Endothelial cell of umbilical vein (primary cell): ENCODE measurements around the gene SLC46A2. TPM values are rescaled to one million over a fixed set of nuclear protein-coding genes. Genes with fewer than 3 reads are reported as not detected.

Source experiments
- BruUV-seq: library from RNA; stranded (reverse); fragments of 400-500 nt; replicated peaks from 2 replicates; lab custom pipeline; 2021; lab: Mats Ljungman, UMichigan
- CTCF ChIA-PET: fragments of 300-600, 350-600 bp; sonication (Branson Sonifier 250); formaldehyde crosslinking; loops from one replicate; lab custom pipeline; 2021; ENCODE audit warnings: antibody characterized with exemption, inconsistent platforms; lab: Charles Lee
- POLR2A ChIA-PET: fragments of 300-600, 350-600 bp; sonication (Branson Sonifier 250); formaldehyde crosslinking; loops from one replicate; lab custom pipeline; 2021; ENCODE audit warnings: antibody characterized with exemption, inconsistent platforms; lab: Charles Lee
- DNase-seq: peaks from one replicate; pipeline ENCODE4 v3.0.0-alpha.2; 2011; ENCODE audit warnings: low read depth, low spot score
- FAIRE-seq: peaks from 2 replicates; lab custom pipeline; 2011; peaks lifted over from hg19 to GRCh38; lab: Jason Lieb, UNC
- H2AFZ ChIP-seq: 2 replicates; pipeline ENCODE4 v1.6.0; 2012; ENCODE audit warnings: low read depth, low read length, control low read depth, inconsistent platforms
- H3K27ac ChIP-seq: 2 replicates; pipeline ENCODE4 v1.5.1; 2011; ENCODE audit warnings: low read depth, mild to moderate bottlenecking, control low read depth, low read length, moderate library complexity; ENCODE audit not compliant: insufficient read depth
- H3K27me3 ChIP-seq, 2 experiments: 2 replicates each; pipeline versions ENCODE4 v1.6.0 to v1.6.1; 2011; ENCODE audit warnings: low read length in 2 of 2, mixed read lengths in 1 of 2; ENCODE audit not compliant: control insufficient read depth in 2 of 2, insufficient read depth in 2 of 2
- H3K36me3 ChIP-seq, 2 experiments: 2 replicates in 1 of 2; 3 replicates in 1 of 2; pipeline ENCODE4 v1.5.1; 2011; ENCODE audit warnings: low read length in 2 of 2, mild to moderate bottlenecking in 1 of 2, moderate library complexity in 1 of 2; ENCODE audit not compliant: control insufficient read depth in 2 of 2, insufficient read depth in 2 of 2; ENCODE audit errors: extremely low read depth in 1 of 2
- H3K4me1 ChIP-seq: 3 replicates; pipeline ENCODE4 v1.5.1; 2011; ENCODE audit warnings: mild to moderate bottlenecking, low read length; ENCODE audit not compliant: control insufficient read depth, insufficient read depth; ENCODE audit errors: extremely low read depth
- H3K4me2 ChIP-seq: 2 replicates; pipeline ENCODE4 v1.6.1; 2011; ENCODE audit warnings: low read length, control low read depth, mixed read lengths; ENCODE audit not compliant: insufficient read depth
- H3K4me3 ChIP-seq, 3 experiments: fragments of 200-600 bp in 1 of 3; sonication (generic), shearing (Covaris generic) in 1 of 3; replicated peaks in 1 of 3; 2 replicates each; pipeline ENCODE4 v1.5.1; 2011 to 2016; ENCODE audit warnings: control low read depth in 3 of 3, low read length in 3 of 3, mild to moderate bottlenecking in 2 of 3, inconsistent platforms in 1 of 3, low read depth in 1 of 3, moderate library complexity in 1 of 3; ENCODE audit not compliant: insufficient read depth in 1 of 3
- H3K79me2 ChIP-seq: 2 replicates; pipeline ENCODE4 v1.6.0; 2012; ENCODE audit warnings: low read length, inconsistent platforms; ENCODE audit not compliant: control insufficient read depth, insufficient read depth
- H3K9ac ChIP-seq: replicated peaks from 2 replicates; pipeline ENCODE3; 2011; ENCODE audit warnings: low read length, control low read depth; ENCODE audit not compliant: insufficient read depth; ENCODE audit errors: extremely low read depth
- H3K9me1 ChIP-seq: replicated peaks from 3 replicates; pipeline ENCODE4 v1.6.0; 2011; ENCODE audit warnings: mild to moderate bottlenecking, low read length; ENCODE audit not compliant: control insufficient read depth, insufficient read depth; ENCODE audit errors: extremely low read depth
- H3K9me3 ChIP-seq: replicated peaks from 2 replicates; pipeline ENCODE4 v1.5.1; 2012; ENCODE audit warnings: low read length, inconsistent platforms; ENCODE audit not compliant: control insufficient read depth, insufficient read depth
- H4K20me1 ChIP-seq: replicated peaks from 2 replicates; pipeline ENCODE3; 2011; ENCODE audit warnings: mild to moderate bottlenecking, low read length; ENCODE audit not compliant: control insufficient read depth, insufficient read depth; ENCODE audit errors: extremely low read depth
- EZH2 ChIP-seq: IDR thresholded peaks from 2 replicates; pipeline ENCODE4 v1.6.1; 2012; ENCODE audit warnings: borderline replicate concordance, low read depth, mild to moderate bottlenecking, moderate library complexity, low read length, inconsistent platforms; ENCODE audit not compliant: severe bottlenecking
- FOS ChIP-seq: IDR thresholded peaks from 2 replicates; pipeline ENCODE4 v1.6.1; 2011; ENCODE audit warnings: mild to moderate bottlenecking, low read length, moderate library complexity, borderline replicate concordance; ENCODE audit not compliant: insufficient read depth
- GATA2 ChIP-seq: IDR thresholded peaks from 2 replicates; pipeline ENCODE4 v1.7.0; 2011; ENCODE audit warnings: low read depth, mild to moderate bottlenecking, moderate library complexity, mixed read lengths, low read length; ENCODE audit not compliant: insufficient read length, insufficient read depth
- JUN ChIP-seq: IDR thresholded peaks from 2 replicates; pipeline ENCODE4 v1.6.1; 2011; ENCODE audit warnings: borderline replicate concordance, low read depth; ENCODE audit not compliant: insufficient read length, insufficient read depth
- MYC ChIP-seq: IDR thresholded peaks from one replicate; pipeline ENCODE4 v1.6.1; 2011; ENCODE audit warnings: mild to moderate bottlenecking, low read depth, low read length
- POLR2A ChIP-seq: IDR thresholded peaks from 2 replicates; pipeline ENCODE4 v1.6.1; 2012; ENCODE audit warnings: low read depth, mild to moderate bottlenecking, control low read depth, low read length
- POLR2AphosphoS5 ChIP-seq: IDR thresholded peaks from 2 replicates; pipeline ENCODE4 v1.6.1; 2012; ENCODE audit warnings: low read depth, mild to moderate bottlenecking, control low read depth, low read length, moderate library complexity; ENCODE audit not compliant: insufficient read depth
- dilution Hi-C: fragments of 300-500 bp; cut with MboI; formaldehyde crosslinking; loops from one replicate; pipeline ENCODE4 v1.15.0; 2019; ENCODE audit warnings: low sequenced_read_pairs; ENCODE audit not compliant: extremely low pct_ligation_motif_present
- intact Hi-C: fragments of 100-400 bp; cut with micrococcal nuclease; formaldehyde crosslinking; loops from one replicate; pipeline ENCODE4 v1.10.0; 2022
- polyA plus RNA-seq, 4 experiments: library from polyadenylated mRNA; depleted of rRNA in 3 of 4; stranded (reverse) in 3 of 4; unstranded in 1 of 4; fragments of >200 nt; gene quantifications; 2 replicates each; pipeline versions ENCODE4 v1.2.1 to v1.2.3, GENCODE V29; 2011 to 2012; ENCODE audit warnings: missing spikeins in 1 of 4
- total RNA-seq: library from RNA; stranded (reverse); gene quantifications from 2 replicates; pipeline ENCODE4 v1.2.3, GENCODE V29; 2021
- TF ChIP-seq, protein P1 (sequence below): IDR thresholded peaks from 2 replicates; pipeline ENCODE4 v1.6.1; 2011; ENCODE audit not compliant: insufficient read depth, insufficient read length
- TF ChIP-seq, protein P2 (sequence below), 2 donors: IDR thresholded peaks; 1 replicate in 1 of 2; 2 replicates in 1 of 2; pipeline ENCODE4 v1.5.1; 2011; ENCODE audit warnings: low read length in 2 of 2, mild to moderate bottlenecking in 2 of 2, moderate library complexity in 2 of 2, control low read depth in 1 of 2, inconsistent platforms in 1 of 2, low read depth in 1 of 2; ENCODE audit not compliant: insufficient read depth in 1 of 2; ENCODE audit errors: extremely low read depth in 1 of 2

The SLC46A2 gene
- total and polyA plus RNA-seq, 2 donors (not counting 3 experiments of a cell fraction or from before 2014, with no cell fraction given) = not detected

DNA sequence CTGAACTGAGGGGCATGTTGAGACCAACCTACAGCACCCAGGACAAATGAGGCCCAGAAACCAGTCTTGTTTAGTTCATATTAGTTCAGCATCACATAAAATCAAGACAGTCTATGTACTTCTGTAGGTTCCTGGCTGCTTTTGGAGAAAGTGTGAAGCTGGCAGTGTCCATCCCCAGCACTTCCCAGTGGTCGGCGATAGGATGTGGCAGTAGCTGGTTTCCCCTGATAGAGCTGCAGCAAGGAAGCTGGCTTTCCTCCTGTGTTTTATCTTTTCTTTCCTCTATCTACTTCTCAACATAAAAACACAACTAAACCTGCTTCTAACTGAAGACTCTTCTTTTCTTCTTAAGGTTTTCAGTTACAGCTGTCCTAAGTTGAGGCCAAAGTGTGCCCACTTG is 43.0 kb upstream of the SLC46A2 start:
- TF ChIP-seq GATA2 = no peak
- no peak for TF ChIP-seq EZH2
- no peak for TF ChIP-seq MYC
- TF ChIP-seq POLR2AphosphoS5 = no peak
- H3K9ac ChIP-seq = no peak overlapping the region
- no peaks in the 10 kb centered on the region for H3K36me3 ChIP-seq
- no peaks in the 10 kb centered on the region for H3K9me1 ChIP-seq
- H3K79me2 ChIP-seq = no peaks in the 10 kb centered on the region
- no peaks in the 10 kb centered on the region for H4K20me1 ChIP-seq
- FAIRE-seq (no peak), DNase-seq (no peak)
- H3K4me3 ChIP-seq = no peak overlapping the region
- peaks cover 2 to 4% of the 10 kb centered on the region in 2 experiments for H3K27me3 ChIP-seq
- intact Hi-C loops (no loop called here), dilution Hi-C loops (no loop called here)
- no peaks in the 10 kb centered on the region for H3K9me3 ChIP-seq
- no peak overlapping the region for H3K27ac ChIP-seq
- ChIA-PET CTCF (interaction anchor here (1.6 kb wide), 1 partner anchor 89 kb away, joined by 3 read pairs; no protein-coding TSS in a partner anchor), POLR2A (no interaction called here)
- BruUV-seq = no TSS peak
- no peak overlapping the region for H3K4me2 ChIP-seq
- H3K4me1 ChIP-seq = no peaks in the 10 kb centered on the region
- H2AFZ ChIP-seq = no peak overlapping the region

- H3K9me1 ChIP-seq = no peaks in the 10 kb centered on the region
- ChIA-PET POLR2A (no interaction called here), CTCF (interaction anchor here (1.1 to 1.3 kb wide), 2 partner anchors 22 to 187 kb away, joined by 3 to 6 read pairs; no protein-coding TSS in a partner anchor)
- H2AFZ ChIP-seq = no peak overlapping the region
- dilution Hi-C loops = no loop called here
- TF ChIP-seq POLR2AphosphoS5 (no peak), MYC (no peak), JUN (no peak), EZH2 (no peak), GATA2 (no peak), FOS (no peak), POLR2A (no peak)
- TF ChIP-seq, protein P1, sequence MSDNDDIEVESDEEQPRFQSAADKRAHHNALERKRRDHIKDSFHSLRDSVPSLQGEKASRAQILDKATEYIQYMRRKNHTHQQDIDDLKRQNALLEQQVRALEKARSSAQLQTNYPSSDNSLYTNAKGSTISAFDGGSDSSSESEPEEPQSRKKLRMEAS = no peak
- TF ChIP-seq, protein P2, sequence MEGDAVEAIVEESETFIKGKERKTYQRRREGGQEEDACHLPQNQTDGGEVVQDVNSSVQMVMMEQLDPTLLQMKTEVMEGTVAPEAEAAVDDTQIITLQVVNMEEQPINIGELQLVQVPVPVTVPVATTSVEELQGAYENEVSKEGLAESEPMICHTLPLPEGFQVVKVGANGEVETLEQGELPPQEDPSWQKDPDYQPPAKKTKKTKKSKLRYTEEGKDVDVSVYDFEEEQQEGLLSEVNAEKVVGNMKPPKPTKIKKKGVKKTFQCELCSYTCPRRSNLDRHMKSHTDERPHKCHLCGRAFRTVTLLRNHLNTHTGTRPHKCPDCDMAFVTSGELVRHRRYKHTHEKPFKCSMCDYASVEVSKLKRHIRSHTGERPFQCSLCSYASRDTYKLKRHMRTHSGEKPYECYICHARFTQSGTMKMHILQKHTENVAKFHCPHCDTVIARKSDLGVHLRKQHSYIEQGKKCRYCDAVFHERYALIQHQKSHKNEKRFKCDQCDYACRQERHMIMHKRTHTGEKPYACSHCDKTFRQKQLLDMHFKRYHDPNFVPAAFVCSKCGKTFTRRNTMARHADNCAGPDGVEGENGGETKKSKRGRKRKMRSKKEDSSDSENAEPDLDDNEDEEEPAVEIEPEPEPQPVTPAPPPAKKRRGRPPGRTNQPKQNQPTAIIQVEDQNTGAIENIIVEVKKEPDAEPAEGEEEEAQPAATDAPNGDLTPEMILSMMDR (IDR thresholded peaks at IDR 0.05; ENCODE audit: extremely low read depth in 1 of 2, insufficient read depth in 1 of 2, low read depth in 1 of 2, low read length in 2 of 2) = no peak
- H3K36me3 ChIP-seq = no peaks in the 10 kb centered on the region
- H3K9me3 ChIP-seq = no peaks in the 10 kb centered on the region
- no TSS peak for BruUV-seq
- no peak overlapping the region for H3K4me2 ChIP-seq
- no peaks in the 10 kb centered on the region for H3K4me1 ChIP-seq
- H3K27ac ChIP-seq = no peak overlapping the region
- H3K4me3 ChIP-seq = no peak overlapping the region
- peak; percentile 46 for FAIRE-seq
- H3K9ac ChIP-seq = no peak overlapping the region
- peaks cover 10% of the 10 kb centered on the region in 2 experiments for H3K27me3 ChIP-seq
- DNase-seq = peak; percentile 33
- intact Hi-C loops = loop anchor here (5.0 kb wide), 1 partner anchor 187 kb away; no protein-coding TSS in a partner anchor
- no peaks in the 10 kb centered on the region for H3K79me2 ChIP-seq
- H4K20me1 ChIP-seq = no peaks in the 10 kb centered on the region
Observed at GRCh38 chr9:112925058-112925641, 34.5 kb upstream of the SLC46A2 start.
